SW 1271 (cell line): Measurements from ENCODE around the gene SGPP1.
"Not testable (repeated sequence)": the region's sequence is repeated elsewhere in the genome, so short reads cannot be mapped to it uniquely, and the experiment has no call there.

Experiments
- DNase-seq, 2 experiments: peaks; one replicate each; lab custom pipeline; 2025; lab: John Stamatoyannopoulos, UW

Gene SGPP1, protein sequence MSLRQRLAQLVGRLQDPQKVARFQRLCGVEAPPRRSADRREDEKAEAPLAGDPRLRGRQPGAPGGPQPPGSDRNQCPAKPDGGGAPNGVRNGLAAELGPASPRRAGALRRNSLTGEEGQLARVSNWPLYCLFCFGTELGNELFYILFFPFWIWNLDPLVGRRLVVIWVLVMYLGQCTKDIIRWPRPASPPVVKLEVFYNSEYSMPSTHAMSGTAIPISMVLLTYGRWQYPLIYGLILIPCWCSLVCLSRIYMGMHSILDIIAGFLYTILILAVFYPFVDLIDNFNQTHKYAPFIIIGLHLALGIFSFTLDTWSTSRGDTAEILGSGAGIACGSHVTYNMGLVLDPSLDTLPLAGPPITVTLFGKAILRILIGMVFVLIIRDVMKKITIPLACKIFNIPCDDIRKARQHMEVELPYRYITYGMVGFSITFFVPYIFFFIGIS

DNA sequence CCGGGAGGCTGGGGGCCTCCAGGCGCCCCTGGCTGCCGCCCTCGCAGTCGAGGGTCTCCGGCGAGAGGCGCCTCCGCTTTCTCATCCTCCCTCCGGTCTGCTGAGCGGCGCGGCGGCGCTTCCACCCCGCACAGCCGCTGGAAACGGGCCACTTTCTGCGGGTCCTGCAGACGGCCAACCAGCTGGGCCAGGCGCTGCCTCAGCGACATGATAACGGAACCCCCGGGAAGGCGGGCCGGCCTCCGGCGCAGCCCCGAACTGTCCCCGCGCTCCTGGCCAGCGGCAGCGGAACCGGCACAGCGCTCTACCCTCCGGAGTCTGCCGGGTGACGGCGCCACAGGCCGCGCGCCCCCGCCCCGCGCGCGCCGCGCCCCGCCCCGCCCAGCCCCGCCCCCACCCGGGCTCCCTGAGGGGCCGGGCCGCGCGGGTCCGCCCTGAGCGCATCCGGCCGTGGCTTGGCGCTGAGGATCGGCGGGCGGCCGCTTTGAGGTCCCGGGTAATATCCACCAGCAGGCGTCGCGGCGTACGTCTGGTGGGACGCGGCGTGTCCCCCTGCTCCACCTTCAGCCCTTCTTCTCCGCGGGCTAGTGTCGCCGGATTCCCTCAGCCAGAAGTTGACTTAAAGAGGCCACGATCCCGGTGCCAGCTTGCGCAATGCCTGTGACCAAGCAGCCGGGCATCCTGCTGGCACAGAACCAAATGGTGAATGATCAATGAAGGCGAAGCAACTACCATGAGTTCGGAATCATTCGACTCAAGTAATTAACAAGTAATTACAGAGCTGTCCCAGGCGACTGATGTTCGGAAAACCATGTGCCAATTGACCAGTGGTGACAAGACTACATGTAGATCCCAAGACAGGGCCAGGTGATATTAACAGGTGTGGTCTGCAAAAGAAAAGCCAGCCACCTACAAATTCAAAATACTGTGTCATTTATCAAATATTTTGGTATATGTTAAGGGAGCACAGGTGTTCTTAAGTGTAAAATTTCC is at the start of gene SGPP1:
Gene SGPP1, minus strand, starts transcription at position 330 of the 993 bp plus-strand sequence. Its CDS starts 121 bp downstream, at position 209.
- peak; percentile 55 to 86 for DNase-seq

DNA sequence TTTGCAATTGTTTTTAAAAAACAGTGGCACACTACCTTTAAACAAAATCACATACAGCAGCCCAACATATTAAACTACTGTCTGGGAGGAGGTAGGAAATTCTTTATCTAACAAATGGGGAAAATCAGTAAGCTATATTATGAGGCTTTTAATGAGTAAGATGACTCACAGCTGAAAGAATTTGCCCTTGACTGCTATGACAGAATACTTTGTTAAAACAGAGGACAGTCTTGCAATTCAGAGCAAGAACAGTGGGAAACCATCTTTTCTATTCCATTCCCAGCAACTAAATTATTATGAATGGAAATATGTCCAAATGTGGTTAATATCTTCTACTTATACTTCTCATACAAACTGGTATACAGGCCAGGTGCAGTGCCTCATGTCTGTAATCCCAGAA is 49.2 kb upstream of the SGPP1 start:
- peak in 1 of 2 experiments; percentile 34 for DNase-seq

- no peak for DNase-seq
Measured at GRCh38 chr14:63773504-63773903, 45.6 kb upstream of the SGPP1 start.

DNA sequence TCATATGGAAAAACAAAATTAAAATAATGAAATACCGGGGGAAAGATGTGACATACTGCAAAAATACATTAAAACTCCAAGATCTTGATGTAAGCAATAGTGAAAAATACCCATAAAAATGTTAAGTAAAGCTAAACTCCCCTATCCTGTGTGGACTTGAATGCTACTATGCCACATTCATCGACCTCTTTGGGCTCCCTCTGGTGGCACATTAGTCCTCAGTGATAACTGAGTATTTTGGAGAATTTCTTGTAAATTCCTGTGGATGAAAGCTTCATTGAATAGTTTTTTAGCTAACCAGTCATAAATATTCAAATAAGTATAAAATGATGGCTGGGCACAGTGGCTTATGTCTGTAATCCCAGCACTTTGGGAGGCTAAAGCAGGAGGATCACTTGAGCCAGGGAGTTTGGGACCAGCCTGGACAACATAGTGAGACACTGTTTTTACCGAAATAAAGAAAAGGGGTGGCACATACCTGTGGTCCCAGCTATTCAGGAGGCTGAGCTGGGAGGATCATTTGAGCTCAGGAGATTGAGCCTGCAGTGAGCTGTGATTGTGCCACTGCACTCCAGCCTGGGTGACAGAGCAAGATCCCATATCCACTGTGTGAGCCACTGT is 42.4 kb upstream of the SGPP1 start:
- DNase-seq, result peak in 1 of 2 experiments; percentile 52

- DNase-seq, result no peak
Measured at GRCh38 chr14:63766611-63767010, 38.7 kb upstream of the SGPP1 start.

- no peak for DNase-seq
Measured at GRCh38 chr14:63764620-63765139, 36.8 kb upstream of the SGPP1 start.

DNA sequence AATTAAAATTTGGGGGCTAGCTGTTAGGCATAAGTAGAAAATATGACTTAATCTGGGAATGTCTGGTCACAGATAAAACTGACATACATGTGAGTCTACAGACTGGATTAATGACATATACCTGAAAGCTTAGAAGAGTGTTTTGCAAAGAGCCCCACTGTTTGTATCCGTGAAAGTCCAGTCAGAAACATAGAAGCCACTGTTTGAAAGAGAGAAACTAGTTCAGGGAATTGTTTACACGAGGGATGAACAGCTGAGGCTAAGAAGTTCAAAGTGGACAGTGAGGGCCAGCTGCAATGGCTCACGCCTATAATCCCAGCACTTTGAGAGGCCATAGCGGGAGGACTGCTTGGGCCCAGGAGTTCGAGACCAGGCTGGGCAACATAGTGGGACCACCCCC is 36.2 kb upstream of the SGPP1 start:
- no peak for DNase-seq

- no peak for DNase-seq
Measured at GRCh38 chr14:63761351-63762117, 33.7 kb upstream of the SGPP1 start.

DNA sequence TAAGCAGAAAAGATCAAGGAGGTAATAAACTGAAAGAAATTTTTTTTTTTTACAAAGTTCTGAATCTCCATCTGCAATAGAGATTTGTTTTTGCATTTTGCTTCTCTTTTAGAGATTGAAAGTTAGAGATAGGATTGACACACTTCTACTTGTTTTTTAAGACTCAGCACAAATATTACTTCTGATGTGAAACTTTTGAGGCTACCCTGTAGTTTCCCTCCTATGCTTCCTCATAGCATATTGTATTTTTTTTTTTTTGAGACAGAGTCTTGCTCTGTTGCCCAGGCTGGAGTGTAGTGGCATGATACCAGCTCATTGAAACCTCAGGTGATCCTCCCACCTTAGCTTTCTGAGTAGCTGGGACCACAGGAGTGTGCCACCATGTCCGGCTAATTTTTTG is 32.1 kb upstream of the SGPP1 start:
- no peak for DNase-seq

DNA sequence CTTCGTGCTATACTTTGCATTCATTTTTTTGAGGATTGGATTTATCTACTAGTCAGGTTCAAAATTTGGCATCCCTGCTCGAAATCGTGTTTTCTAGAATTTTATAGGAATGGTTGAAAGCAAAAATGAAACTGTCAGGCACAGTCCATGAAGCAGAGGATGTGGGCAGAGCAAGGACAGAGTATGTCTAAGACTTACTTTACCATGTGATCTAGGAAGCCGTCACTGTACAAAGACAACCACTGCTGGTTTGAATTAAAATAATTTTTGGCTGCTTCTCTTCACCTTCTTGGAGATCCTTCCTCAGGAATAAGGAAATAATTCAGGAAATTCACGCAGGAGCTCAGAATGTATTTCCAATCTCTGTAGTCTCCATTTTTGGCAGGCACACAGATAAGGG is 31.6 kb upstream of the SGPP1 start:
- DNase-seq, result no peak

DNA sequence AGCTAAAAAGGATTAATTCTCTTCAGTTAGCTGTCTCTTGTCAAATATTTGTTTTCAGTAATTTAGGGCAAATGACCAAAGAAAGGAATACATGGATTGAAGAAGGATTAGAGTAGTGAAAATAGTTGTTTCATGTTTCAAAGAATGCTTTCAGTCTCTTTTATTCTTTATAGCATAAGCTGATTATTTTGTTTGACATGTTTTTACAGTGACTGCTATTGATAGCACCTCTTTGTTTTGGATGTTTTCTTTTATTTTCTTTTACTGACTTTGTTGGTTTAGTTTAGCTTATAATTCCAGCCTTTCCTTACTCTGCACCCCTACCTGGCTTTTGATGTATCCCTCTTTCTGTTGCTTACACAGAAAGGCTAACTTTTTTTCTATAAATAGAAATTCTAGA is 29.3 kb upstream of the SGPP1 start:
- DNase-seq, result no peak

- DNase-seq, result no peak
Measured at GRCh38 chr14:63752449-63753169, 24.7 kb upstream of the SGPP1 start.

DNA sequence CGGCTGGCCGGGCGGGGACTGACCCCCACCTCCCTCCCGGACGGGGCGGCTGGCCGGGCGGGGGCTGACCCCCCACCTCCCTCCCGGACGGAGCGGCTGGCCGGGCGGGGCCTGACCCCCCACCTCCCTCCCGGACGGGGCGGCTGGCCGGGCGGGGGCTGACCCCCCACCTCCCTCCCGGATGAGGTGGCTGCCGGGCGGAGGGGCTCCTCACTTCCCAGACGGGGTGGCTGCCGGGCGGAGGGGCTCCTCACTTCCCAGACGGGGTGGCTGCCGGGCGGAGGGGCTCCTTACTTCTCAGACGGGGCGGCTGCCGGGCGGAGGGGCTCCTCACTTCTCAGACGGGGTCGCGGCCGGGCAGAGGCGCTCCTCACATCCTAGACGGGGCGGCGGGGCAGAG is 23.2 kb upstream of the SGPP1 start:
- DNase-seq, result not testable (repeated sequence)

DNA sequence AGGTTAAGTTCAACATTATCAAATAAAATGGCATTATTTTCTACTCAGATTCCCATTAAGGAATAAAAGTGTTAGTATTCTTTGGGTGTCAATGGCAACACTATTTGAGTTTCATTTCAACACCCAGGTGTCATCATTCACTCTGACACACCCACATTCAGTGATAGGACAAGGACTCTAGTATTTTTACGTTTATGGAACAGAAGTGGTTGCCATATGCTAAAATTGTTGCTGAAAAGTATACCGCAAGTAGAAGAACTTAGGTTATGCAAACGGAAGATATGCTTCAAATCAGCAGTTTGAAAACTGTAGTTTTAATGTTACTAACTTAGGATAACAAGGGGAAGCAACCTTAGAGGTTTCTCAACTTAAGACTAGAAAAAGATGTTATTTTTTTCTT is 20.0 kb upstream of the SGPP1 start:
- no peak for DNase-seq

GRCh38 chr14:63745858-63746425 is 18.1 kb upstream of the SGPP1 start:
- DNase-seq, result no peak

DNA sequence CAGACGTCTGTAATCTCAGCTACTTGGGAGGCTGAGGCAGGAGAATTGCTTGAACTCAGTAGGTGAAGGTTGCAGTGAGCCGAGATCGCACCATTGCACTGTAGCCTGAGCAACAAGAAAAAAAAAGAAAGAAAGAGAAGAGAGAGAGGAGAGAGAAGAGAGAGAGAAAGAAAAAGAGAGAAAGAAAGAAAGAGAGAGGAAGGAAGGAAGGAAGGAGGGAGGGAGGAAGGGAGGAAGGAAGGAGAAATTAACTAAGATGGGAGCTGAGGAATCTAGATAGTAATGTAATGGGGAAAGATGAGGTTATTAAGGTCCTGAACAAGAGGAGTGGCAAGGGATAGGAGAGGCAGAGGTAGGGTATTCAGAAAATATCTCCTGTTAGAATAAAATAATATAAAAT is 17.4 kb upstream of the SGPP1 start:
- no peak for DNase-seq

- DNase-seq, result no peak
Measured at GRCh38 chr14:63737582-63738006, 9.7 kb upstream of the SGPP1 start.

GRCh38 chr14:63735720-63736119 is 7.9 kb upstream of the SGPP1 start:
- no peak for DNase-seq

DNA sequence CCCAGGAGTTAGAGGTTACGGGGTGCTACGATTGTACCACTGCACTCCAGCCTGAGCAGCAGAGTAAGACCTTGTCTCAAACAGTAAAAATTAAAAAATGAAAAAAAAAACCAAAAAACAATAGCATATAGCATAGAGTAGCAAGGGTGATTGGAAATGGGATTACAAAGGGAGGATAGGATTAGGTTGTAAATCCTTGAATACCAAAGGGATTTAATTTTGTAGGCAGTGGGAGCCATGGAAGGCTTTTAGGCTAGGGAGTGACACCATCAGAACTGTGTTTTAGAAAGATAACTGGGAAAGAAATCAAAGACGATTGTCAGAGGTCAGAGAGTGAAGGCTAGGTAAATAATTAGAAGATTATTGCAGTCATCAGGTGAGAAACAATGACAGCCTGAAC is 2.8 kb upstream of the SGPP1 start:
- DNase-seq, result no peak

GRCh38 chr14:63727231-63727735 is 582 bp downstream of the SGPP1 start:
- DNase-seq, result peak in 1 of 2 experiments; percentile 44
